Right atrium auricular region (tissue), 2 donors: ENCODE results near the gene TSPAN3. TPM values are rescaled to one million over a fixed set of nuclear protein-coding genes. Genes with fewer than 3 reads are reported as not detected.

Source experiments
- DNase-seq: peaks from one replicate; pipeline ENCODE4 v3.0.0-alpha.2; 2019; ENCODE audit warnings: low spot score
- H3K27ac ChIP-seq, 2 donors: fragments of 200-600 bp; sonication (generic); 1 replicate in 1 of 2; 2 replicates in 1 of 2; pipeline ENCODE4 v1.5.1; 2016 to 2019
- H3K27me3 ChIP-seq, 2 donors: fragments of 200-600 bp; sonication (generic); one replicate each; pipeline versions ENCODE4 v1.5.1 to v1.6.0; 2017 to 2019
- H3K36me3 ChIP-seq: fragments of 200-600 bp; sonication (generic); one replicate; pipeline ENCODE4 v1.5.1; 2016
- H3K4me1 ChIP-seq, 2 donors: fragments of 200-600 bp; sonication (generic); one replicate each; pipeline versions ENCODE4 v1.5.1 to v1.6.0; 2017 to 2019
- H3K4me3 ChIP-seq, 2 donors: fragments of 200-600 bp; sonication (generic); 1 replicate in 1 of 2; 2 replicates in 1 of 2; pipeline ENCODE4 v1.5.1; 2017 to 2019; ENCODE audit warnings: mild to moderate bottlenecking in 1 of 2, moderate library complexity in 1 of 2
- H3K9me3 ChIP-seq, 2 donors: fragments of 200-600 bp; sonication (generic); one replicate each; pipeline ENCODE4 v1.5.1; 2019
- total RNA-seq, 2 donors: library from RNA; depleted of rRNA; stranded (reverse); fragments of >200 nt; gene quantifications; one replicate each; pipeline ENCODE4 v1.1.0, GENCODE V29; 2016
- TF ChIP-seq, protein P1 (sequence below), 2 donors: fragments of 200-600 bp; sonication (generic); IDR thresholded peaks; one replicate each; pipeline ENCODE4 v1.5.1; 2019; ENCODE audit warnings: antibody characterized with exemption in 2 of 2

Gene TSPAN3
- total RNA-seq, 2 donors from 2014 or later = 191 to 361 TPM

DNA sequence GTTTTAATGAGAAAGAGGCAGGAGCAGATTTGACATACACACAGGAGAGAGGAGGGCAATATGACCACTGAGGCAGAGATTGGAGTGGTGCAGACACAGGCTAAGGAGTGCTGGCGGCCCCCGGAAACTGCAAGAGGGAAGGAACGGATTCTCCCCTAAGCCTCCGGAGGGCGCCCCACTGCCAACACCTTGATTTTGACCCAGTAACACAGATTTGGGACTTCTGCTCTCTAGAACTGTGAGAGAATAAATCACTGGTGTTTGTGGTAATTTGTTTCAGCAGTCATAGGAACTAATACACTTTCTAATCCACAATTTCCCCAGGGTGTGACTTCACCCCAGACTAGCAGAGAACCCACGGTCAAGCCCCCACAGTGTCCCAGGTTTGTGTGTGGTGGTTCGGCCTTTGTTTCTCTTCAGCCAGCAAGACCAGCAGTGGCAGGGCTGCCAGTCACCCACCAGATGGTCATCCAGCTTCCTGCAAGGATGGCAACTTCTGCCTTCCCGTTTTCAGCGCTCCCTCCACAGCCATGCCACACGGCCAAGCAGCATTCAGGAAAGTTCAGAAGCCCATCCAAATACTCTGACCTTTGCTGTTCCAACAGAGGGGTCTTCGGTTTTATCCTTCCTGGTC lies 23.6 kb upstream of the TSPAN3 start:
- DNase-seq = no peak
- no peak overlapping the region for H3K27ac ChIP-seq
- TF ChIP-seq, protein P1, sequence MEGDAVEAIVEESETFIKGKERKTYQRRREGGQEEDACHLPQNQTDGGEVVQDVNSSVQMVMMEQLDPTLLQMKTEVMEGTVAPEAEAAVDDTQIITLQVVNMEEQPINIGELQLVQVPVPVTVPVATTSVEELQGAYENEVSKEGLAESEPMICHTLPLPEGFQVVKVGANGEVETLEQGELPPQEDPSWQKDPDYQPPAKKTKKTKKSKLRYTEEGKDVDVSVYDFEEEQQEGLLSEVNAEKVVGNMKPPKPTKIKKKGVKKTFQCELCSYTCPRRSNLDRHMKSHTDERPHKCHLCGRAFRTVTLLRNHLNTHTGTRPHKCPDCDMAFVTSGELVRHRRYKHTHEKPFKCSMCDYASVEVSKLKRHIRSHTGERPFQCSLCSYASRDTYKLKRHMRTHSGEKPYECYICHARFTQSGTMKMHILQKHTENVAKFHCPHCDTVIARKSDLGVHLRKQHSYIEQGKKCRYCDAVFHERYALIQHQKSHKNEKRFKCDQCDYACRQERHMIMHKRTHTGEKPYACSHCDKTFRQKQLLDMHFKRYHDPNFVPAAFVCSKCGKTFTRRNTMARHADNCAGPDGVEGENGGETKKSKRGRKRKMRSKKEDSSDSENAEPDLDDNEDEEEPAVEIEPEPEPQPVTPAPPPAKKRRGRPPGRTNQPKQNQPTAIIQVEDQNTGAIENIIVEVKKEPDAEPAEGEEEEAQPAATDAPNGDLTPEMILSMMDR (IDR thresholded peaks at IDR 0.05) = no peak

DNA sequence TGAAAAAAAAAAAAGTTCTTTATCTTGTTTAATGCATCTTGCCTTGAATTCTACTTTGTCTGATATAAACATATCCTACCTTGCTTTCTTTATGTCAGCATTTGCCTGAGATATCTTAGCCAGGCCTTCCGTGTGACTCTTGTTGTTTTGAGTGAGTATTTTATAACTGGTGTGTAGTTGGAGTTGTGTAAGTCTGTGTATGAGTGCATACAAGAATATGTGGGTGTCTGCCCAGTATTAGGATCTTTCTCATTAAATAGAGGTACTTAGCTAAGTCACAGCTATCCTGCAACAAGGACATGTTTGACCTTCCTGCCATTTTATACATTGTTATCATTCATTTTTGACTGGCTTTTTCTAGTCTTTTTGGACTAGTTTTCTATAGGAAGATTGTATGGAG lies 22.5 kb upstream of the TSPAN3 start:
- H3K9me3 ChIP-seq = no peaks in the 10 kb centered on the region
- TF ChIP-seq, protein P1 (IDR thresholded peaks at IDR 0.05) = no peak

More for the DNA sequence above, 23.6 kb upstream of the TSPAN3 start:
- Histone ChIP-seq H3K36me3 (no peaks in the 10 kb centered on the region), H3K4me3 (no peak overlapping the region), H3K27me3 (no peaks in the 10 kb centered on the region), H3K9me3 (no peaks in the 10 kb centered on the region), H3K4me1 (no peaks in the 10 kb centered on the region)

DNA sequence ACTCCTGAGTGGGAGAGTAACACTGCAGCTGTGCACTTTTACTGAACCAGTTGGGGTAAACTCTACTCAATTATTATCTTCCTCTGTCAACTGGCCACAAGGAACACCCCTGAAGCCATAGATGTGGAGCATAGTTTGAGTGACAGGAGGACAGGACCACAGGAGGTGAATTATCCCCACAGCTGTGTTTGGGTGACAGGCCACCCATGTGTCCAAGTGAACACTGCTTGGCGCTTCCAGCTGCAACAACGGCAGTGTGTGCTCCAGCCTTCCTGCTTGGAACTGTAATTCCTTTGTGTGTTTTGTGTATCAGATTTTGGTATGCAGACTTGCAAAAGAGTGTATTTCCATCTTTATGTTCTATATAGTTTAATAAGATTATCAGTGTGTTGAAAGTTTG lies 20.2 kb upstream of the TSPAN3 start:
- H3K27me3 ChIP-seq = no peaks in the 10 kb centered on the region
- H3K36me3 ChIP-seq = no peaks in the 10 kb centered on the region
- no peaks in the 10 kb centered on the region for H3K9me3 ChIP-seq
- H3K4me1 ChIP-seq = no peaks in the 10 kb centered on the region
- DNase-seq = no peak
- no peak overlapping the region for H3K4me3 ChIP-seq
- TF ChIP-seq, protein P1 (IDR thresholded peaks at IDR 0.05) = no peak
- H3K27ac ChIP-seq = no peak overlapping the region

More for the DNA sequence above, 22.5 kb upstream of the TSPAN3 start:
- H3K4me3 ChIP-seq = no peak overlapping the region
- no peaks in the 10 kb centered on the region for H3K36me3 ChIP-seq
- DNase-seq = no peak
- H3K4me1 ChIP-seq = no peaks in the 10 kb centered on the region
- no peak overlapping the region for H3K27ac ChIP-seq
- no peaks in the 10 kb centered on the region for H3K27me3 ChIP-seq

DNA sequence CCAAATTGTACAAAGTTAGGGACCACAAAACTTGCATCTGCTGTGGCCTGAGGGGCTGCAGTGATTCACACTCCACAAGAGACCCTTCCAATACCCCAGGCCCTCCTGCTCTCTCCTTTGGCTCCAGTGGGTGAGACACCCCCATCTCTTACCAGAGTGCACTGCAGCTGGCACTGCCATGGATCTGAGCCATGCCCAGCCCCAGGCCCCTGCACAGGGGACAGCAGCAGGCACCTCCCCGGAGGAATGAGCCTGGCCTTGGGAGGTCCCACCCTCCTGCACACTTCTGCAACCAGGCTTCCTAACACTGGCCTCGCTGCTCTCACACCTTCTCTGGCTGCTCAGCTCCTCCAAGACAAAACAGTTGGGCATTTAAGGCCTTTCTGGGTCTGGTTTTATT lies 16.3 kb upstream of the TSPAN3 start:
- no peaks in the 10 kb centered on the region for H3K9me3 ChIP-seq
- H3K27me3 ChIP-seq = no peaks in the 10 kb centered on the region
- DNase-seq = no peak
- H3K36me3 ChIP-seq = no peaks in the 10 kb centered on the region
- TF ChIP-seq, protein P1 (IDR thresholded peaks at IDR 0.05) = no peak
- peaks cover 0 to 6% of the 10 kb centered on the region in 2 donors for H3K4me1 ChIP-seq
- H3K4me3 ChIP-seq = no peak overlapping the region
- H3K27ac ChIP-seq = no peak overlapping the region

DNA sequence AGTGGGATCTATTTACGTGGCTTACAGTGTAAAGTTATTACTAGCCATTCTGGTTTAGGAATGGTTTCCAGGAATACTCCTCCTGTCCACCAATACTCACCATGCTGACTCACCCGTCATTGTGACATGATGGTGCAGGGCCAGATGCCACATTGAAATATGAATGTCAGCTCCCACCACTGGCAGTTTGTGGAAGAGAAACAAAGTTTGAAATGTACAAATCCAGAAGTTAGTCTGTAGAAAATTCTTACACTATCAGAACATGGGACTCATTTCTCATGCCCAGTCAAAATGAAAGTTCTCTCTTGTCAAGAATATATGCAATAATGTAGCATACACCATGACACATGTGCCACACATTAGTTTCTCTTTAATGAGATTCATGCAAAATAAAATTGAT lies 14.4 kb upstream of the TSPAN3 start:
- Histone ChIP-seq H3K4me3 (no peak overlapping the region), H3K4me1 (peaks cover 0 to 6% of the 10 kb centered on the region in 2 donors), H3K27ac (no peak overlapping the region), H3K36me3 (no peaks in the 10 kb centered on the region), H3K27me3 (no peaks in the 10 kb centered on the region), H3K9me3 (no peaks in the 10 kb centered on the region)
- TF ChIP-seq, protein P1 (IDR thresholded peaks at IDR 0.05) = no peak
- DNase-seq = no peak

DNA sequence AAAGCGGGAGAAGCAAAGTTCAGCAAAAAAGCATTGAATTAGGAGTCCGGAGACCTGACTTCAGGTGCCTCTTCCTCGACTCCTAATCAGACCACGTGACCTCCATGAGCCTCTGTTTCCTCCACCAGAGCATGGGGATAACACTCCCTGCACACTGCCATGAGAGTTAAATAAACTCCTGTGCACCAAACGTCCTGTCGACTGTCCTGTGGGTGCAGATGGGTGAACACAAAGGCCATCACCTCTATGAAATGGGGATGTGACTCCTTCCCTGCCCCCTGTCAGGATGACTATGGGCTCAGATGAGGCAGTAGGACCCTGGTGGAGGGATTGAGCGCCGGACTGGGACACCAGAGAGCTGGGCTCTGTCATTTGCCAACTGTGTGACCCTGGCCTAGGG lies 13.5 kb upstream of the TSPAN3 start:
- Histone ChIP-seq H3K27me3 (no peaks in the 10 kb centered on the region), H3K4me3 (no peak overlapping the region), H3K9me3 (no peaks in the 10 kb centered on the region), H3K36me3 (no peaks in the 10 kb centered on the region), H3K27ac (no peak overlapping the region), H3K4me1 (peaks cover 0 to 6% of the 10 kb centered on the region in 2 donors)
- DNase-seq = no peak
- TF ChIP-seq, protein P1 (IDR thresholded peaks at IDR 0.05) = no peak
